K562 (cell line): ENCODE results near the gene IGDCC3. TPM values are rescaled to one million over a fixed set of nuclear protein-coding genes. Genes with fewer than 3 reads are reported as not detected.

Source experiments
- ATAC-seq: fragments of 200-7000 bp; cut with Tn5 transposase; 3 replicates; pipeline ENCODE4 v1.9.1; 2020; ENCODE audit warnings: moderate library complexity
- BruUV-seq: library from RNA; stranded (reverse); fragments of 400-500 nt; replicated peaks from 2 replicates; lab custom pipeline; 2021; lab: Mats Ljungman, UMichigan
- CTCF ChIA-PET: fragments of 300-600 bp; formaldehyde crosslinking; extraction: SDS; loops from one replicate; lab custom pipeline; 2021; ENCODE audit warnings: low intra/inter-chr PET ratio; lab: Yijun Ruan, JAX
- POLR2A ChIA-PET: fragments of 300-600, 350-650 bp; sonication (Branson Sonifier 250); formaldehyde crosslinking; extraction: SDS; loops from one replicate; lab custom pipeline; 2021; ENCODE audit warnings: antibody characterized with exemption, inconsistent platforms; lab: Yijun Ruan, JAX
- DNase-seq, 4 experiments: peaks; one replicate each; pipeline versions ENCODE4 v3.0.0 to v3.0.0-alpha.2; 2011 to 2018; ENCODE audit warnings: low spot score in 3 of 4, mixed read lengths in 3 of 4; ENCODE audit errors: extremely low read depth in 1 of 4
- FAIRE-seq: peaks from 2 replicates; lab custom pipeline; 2011; peaks lifted over from hg19 to GRCh38; lab: Jason Lieb, UNC
- H2AFZ ChIP-seq: 2 replicates; pipeline ENCODE4 v1.6.0; 2011; ENCODE audit warnings: low read depth, low read length, control low read depth, inconsistent platforms
- H3K27ac ChIP-seq: fragments of 200-600 bp; 3 replicates; pipeline ENCODE4 v1.8.0; 2011; ENCODE audit warnings: low read depth, mild to moderate bottlenecking, control low read depth, inconsistent platforms, low read length, moderate library complexity, mixed read lengths; ENCODE audit errors: extremely low read depth
- H3K27me3 ChIP-seq, 2 experiments: fragments of 300-600 bp in 1 of 2; 2 replicates in 1 of 2; 3 replicates in 1 of 2; pipeline versions ENCODE4 v1.6.0 to v1.8.0; 2011; ENCODE audit warnings: inconsistent platforms in 2 of 2, low read length in 2 of 2, mild to moderate bottlenecking in 1 of 2, mixed read lengths in 1 of 2, moderate library complexity in 1 of 2; ENCODE audit not compliant: control insufficient read depth in 2 of 2, insufficient read depth in 2 of 2
- H3K36me3 ChIP-seq: fragments of 300-600 bp; 3 replicates; pipeline ENCODE4 v1.8.0; 2011; ENCODE audit warnings: mild to moderate bottlenecking, low read length, inconsistent platforms; ENCODE audit not compliant: control insufficient read depth, insufficient read depth
- H3K4me1 ChIP-seq, 2 experiments: fragments of 200-600 bp in 1 of 2; replicated peaks in 1 of 2; 2 replicates in 1 of 2; 3 replicates in 1 of 2; pipeline versions ENCODE4 v1.5.1 to v1.8.0; 2011; ENCODE audit warnings: inconsistent platforms in 2 of 2, low read length in 2 of 2, mild to moderate bottlenecking in 1 of 2, mixed read lengths in 1 of 2, moderate library complexity in 1 of 2; ENCODE audit not compliant: control insufficient read depth in 2 of 2, insufficient read depth in 2 of 2
- H3K4me2 ChIP-seq: 2 replicates; pipeline ENCODE4 v1.6.1; 2011; ENCODE audit warnings: low read length, control low read depth, inconsistent platforms, mixed read lengths; ENCODE audit not compliant: insufficient read depth
- H3K4me3 ChIP-seq: fragments of 200-600 bp; sonication (generic), shearing (Covaris generic); 2 replicates; pipeline ENCODE4 v1.5.1; 2016; ENCODE audit warnings: control low read depth, inconsistent platforms
- H3K79me2 ChIP-seq: fragments of 200-600 bp; 3 replicates; pipeline ENCODE4 v1.8.0; 2011; ENCODE audit warnings: low read length, inconsistent platforms; ENCODE audit not compliant: control insufficient read depth, insufficient read depth
- H3K9ac ChIP-seq, 2 experiments: 2 replicates each; pipeline versions ENCODE4 v1.6.0 to v1.6.1; 2011; ENCODE audit warnings: low read depth in 2 of 2, low read length in 2 of 2, control low read depth in 1 of 2, inconsistent platforms in 1 of 2, mild to moderate bottlenecking in 1 of 2, mixed read lengths in 1 of 2; ENCODE audit not compliant: insufficient read depth in 1 of 2
- H3K9me1 ChIP-seq: one replicate; pipeline ENCODE4 v1.6.0; 2011; ENCODE audit warnings: inconsistent platforms, mild to moderate bottlenecking, low read length, moderate library complexity; ENCODE audit not compliant: control insufficient read depth, insufficient read depth
- H3K9me3 ChIP-seq: replicated peaks from 2 replicates; pipeline ENCODE4 v1.5.1; 2011; ENCODE audit warnings: low read depth, low read length, inconsistent platforms; ENCODE audit not compliant: control insufficient read depth, insufficient read depth
- H4K20me1 ChIP-seq: replicated peaks from 2 replicates; pipeline ENCODE4 v1.6.1; 2011; ENCODE audit warnings: low read length, inconsistent platforms, mixed read lengths; ENCODE audit not compliant: control insufficient read depth, insufficient read depth
- POLR3A ChIP-seq: IDR thresholded peaks from 2 replicates; pipeline ENCODE4 v1.6.1; 2011; ENCODE audit warnings: borderline replicate concordance, mild to moderate bottlenecking, moderate library complexity; ENCODE audit not compliant: insufficient read length, insufficient read depth; ENCODE audit errors: extremely low read depth
- SETDB1 ChIP-seq: IDR thresholded peaks from one replicate; pipeline ENCODE4 v1.6.1; 2012; ENCODE audit warnings: low read length, control low read depth, inconsistent platforms
- ZHX1 ChIP-seq: fragments of 150-350 bp; conservative IDR thresholded peaks from 2 replicates; pipeline ENCODE4 v1.6.1; 2014; ENCODE audit warnings: low read length
- ZNF146 ChIP-seq: IDR thresholded peaks from one replicate; pipeline ENCODE4 v1.6.1; 2018; ENCODE audit warnings: missing compliant biosample characterization; ENCODE audit not compliant: unreplicated experiment
- WGBS: fragments of 100-300 bp; shearing (Covaris generic); methylation state at CpG from one replicate; pipeline ENCODE4 v1.1.6; 2016; ENCODE audit warnings: low coverage, mixed read lengths; ENCODE audit not compliant: insufficient coverage; ENCODE audit errors: missing lambda C conversion rate; 5-methylcytosine and 5-hydroxymethylcytosine counted together
- in situ Hi-C: fragments of 300-500 bp; cut with MboI; formaldehyde crosslinking; loops from 4 replicates; pipeline ENCODE4 v1.15.0; 2018; ENCODE audit warnings: inconsistent platforms, mixed read lengths
- intact Hi-C: fragments of 100-400 bp; cut with micrococcal nuclease; formaldehyde crosslinking; loops from 2 replicates; pipeline ENCODE4 v1.14.2; 2022
- polyA plus RNA-seq, 8 experiments: library from polyadenylated mRNA; depleted of rRNA in 4 of 8; stranded (reverse) in 5 of 8; unstranded in 3 of 8; fragments of >200 nt; fragmentation: Nextera tagmentation in 2 of 8; fragmentation: Illumina TruSeq in 1 of 8; extraction: Ambion mirVana in 2 of 8; extraction: Trizol in 1 of 8; gene quantifications; 2 replicates each; pipeline versions ENCODE4 v1.2.1 to v1.2.3, GENCODE V29; 2011 to 2014; ENCODE audit warnings: inconsistent platforms in 1 of 8, missing spikeins in 1 of 8
- total RNA-seq, 7 experiments: library from RNA; depleted of rRNA in 6 of 7; stranded (reverse); fragments of >200 nt in 6 of 7; fragmentation: Illumina TruSeq in 2 of 7; extraction: Trizol in 2 of 7; gene quantifications; 2 replicates each; pipeline versions ENCODE4 v1.2.1 to v1.2.3, GENCODE V29; 2011 to 2021; ENCODE audit warnings: low replicate concordance in 1 of 7

Gene IGDCC3
- total and polyA plus RNA-seq, 9 of the 15 experiments (the other 6 are each of a cell fraction or from before 2014, with no cell fraction given) = not detected

- CTCF ChIA-PET = no interaction called here
These were observed 11.5 kb downstream of the IGDCC3 start for GRCh38 chr15:65366122-65366892.

More at GRCh38 chr15:65366122-65366892, 11.5 kb downstream of the IGDCC3 start:
- BruUV-seq = no TSS peak
- Histone ChIP-seq H4K20me1 (peaks cover 2% of the 10 kb centered on the region; the same call in 1 of the 2 replicates), H3K4me2 (no peak overlapping the region), H3K27ac (no peak overlapping the region), H3K9me1 (peaks cover 5% of the 10 kb centered on the region), H3K36me3 (no peaks in the 10 kb centered on the region), H3K79me2 (no peaks in the 10 kb centered on the region), H2AFZ (no peak overlapping the region), H3K27me3 (peaks cover 11 to 40% of the 10 kb centered on the region in 2 experiments; a peak in 4 of 5 replicates), H3K9ac (no peak overlapping the region), H3K4me3 (no peak overlapping the region), H3K4me1 (peaks cover 0 to 5% of the 10 kb centered on the region in 2 experiments; a peak in 2 of 5 replicates), H3K9me3 (no peaks in the 10 kb centered on the region)
- POLR2A ChIA-PET = interaction anchor here (0.6 to 1.4 kb wide), 3 partner anchors 39 to 62 kb away, joined by 3 to 5 read pairs (median 4); partner anchors contain the start of gene RNU5B-1
- 3% methylated on average over 7 of the region's 7 CpGs for WGBS
- no peak for DNase-seq
- intact Hi-C loops (no loop called here), in situ Hi-C loops (no loop called here)
- TF ChIP-seq POLR3A = no peak
- no peak for TF ChIP-seq ZHX1
- TF ChIP-seq ZNF146 (CRISPR knock-in tag) = no peak
- no peak for TF ChIP-seq SETDB1
- ATAC-seq = no peak
- FAIRE-seq = no peak
